Activated T-helper 1 cell treated with anti-CD3 and anti-CD28 coated beads, Interleukin-12 subunit alpha, Interleukin-12 subunit beta, Interleukin-2, Interleukin-4 antibody, amounts not matched to agents 30 ng/mL and 10 ng/mL and 1 ng/mL, durations not matched to agents 14 hours and 24 hours and 36 hours (primary cell): ENCODE measurements around the gene GADL1. TPM values are rescaled to one million over a fixed set of nuclear protein-coding genes. Genes with fewer than 3 reads are reported as not detected.

Experiments used
- DNase-seq: peaks from one replicate; pipeline ENCODE4 v3.0.0; 2021; ENCODE audit warnings: low spot score
- H3K27ac Mint-ChIP-seq: one replicate; pipeline ENCODE4 v1.8.0; 2021; ENCODE audit warnings: mild to moderate bottlenecking, mixed read lengths
- H3K27me3 Mint-ChIP-seq: one replicate; pipeline ENCODE4 v1.8.0; 2022; ENCODE audit warnings: mild to moderate bottlenecking, moderate library complexity, mixed read lengths; ENCODE audit not compliant: insufficient read depth
- H3K36me3 Mint-ChIP-seq: one replicate; pipeline ENCODE4 v1.8.0; 2021; ENCODE audit warnings: low read depth, mixed read lengths
- H3K4me1 Mint-ChIP-seq: one replicate; pipeline ENCODE4 v1.8.0; 2021; ENCODE audit warnings: low read depth, mixed read lengths
- H3K4me3 Mint-ChIP-seq: one replicate; pipeline ENCODE4 v1.8.0; 2021; ENCODE audit warnings: mild to moderate bottlenecking, moderate library complexity, mixed read lengths
- H3K9me3 Mint-ChIP-seq: one replicate; pipeline ENCODE4 v1.8.0; 2021; ENCODE audit warnings: mixed read lengths
- intact Hi-C: fragments of 100-400 bp; cut with micrococcal nuclease; formaldehyde crosslinking; loops from one replicate; pipeline ENCODE4 v1.15.1; 2024
- total RNA-seq: library from RNA; stranded (reverse); gene quantifications from 2 replicates; pipeline ENCODE4 v1.2.3, GENCODE V29; 2022

Gene GADL1
- total RNA-seq, 1 donor from 2014 or later: not detected

DNA sequence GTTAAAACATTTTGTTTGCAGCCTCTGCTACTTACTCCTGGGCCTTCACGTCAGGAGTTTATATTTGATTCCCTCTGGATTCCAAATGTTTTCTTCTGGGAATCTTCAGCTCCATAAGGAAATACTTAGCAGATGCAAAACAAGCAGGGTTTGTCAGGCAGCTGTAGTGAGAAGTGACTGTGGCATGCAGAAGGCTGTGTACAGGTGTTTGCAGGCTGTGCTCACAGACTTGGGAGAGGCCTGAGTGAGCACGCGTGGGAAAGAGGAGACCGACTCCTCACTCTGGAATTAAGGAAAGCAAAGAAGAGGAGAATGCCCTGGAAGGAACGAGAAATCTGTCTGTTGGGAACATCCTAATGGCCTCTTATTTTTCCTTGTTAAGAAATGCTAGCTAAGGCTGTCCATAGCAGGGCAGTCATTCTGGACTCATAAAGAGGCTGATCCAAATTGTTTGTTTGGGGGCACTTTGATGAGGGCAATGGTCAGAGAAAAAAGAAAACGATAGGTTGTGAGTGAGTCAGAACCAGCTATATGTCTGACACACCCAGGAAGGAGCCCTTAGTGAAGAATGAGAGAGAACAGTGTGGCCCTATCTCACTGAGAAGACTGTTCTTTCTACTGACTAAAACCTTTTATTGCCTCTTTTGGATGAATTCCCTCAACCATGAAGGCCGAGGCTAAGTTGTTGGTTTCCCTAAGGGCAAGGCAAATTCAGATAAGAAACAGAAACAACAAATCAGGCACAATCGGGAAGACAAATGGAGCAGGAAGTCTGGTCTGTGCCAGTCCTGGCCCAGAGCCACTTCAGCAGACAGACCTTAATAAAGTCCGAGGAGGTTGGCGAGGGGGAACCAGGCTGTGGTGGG lies 205.5 kb downstream of the GADL1 start:
- DNase-seq: no peak
- Mint-ChIP-seq H3K27me3 (no peaks in the 10 kb centered on the region), H3K4me3 (peak overlapping the region; percentile 69), H3K4me1 (peaks cover 93% of the 10 kb centered on the region), H3K36me3 (peaks cover 76% of the 10 kb centered on the region), H3K9me3 (no peaks in the 10 kb centered on the region), H3K27ac (peak overlapping the region; percentile 85)
- intact Hi-C loops: no loop called here

DNA sequence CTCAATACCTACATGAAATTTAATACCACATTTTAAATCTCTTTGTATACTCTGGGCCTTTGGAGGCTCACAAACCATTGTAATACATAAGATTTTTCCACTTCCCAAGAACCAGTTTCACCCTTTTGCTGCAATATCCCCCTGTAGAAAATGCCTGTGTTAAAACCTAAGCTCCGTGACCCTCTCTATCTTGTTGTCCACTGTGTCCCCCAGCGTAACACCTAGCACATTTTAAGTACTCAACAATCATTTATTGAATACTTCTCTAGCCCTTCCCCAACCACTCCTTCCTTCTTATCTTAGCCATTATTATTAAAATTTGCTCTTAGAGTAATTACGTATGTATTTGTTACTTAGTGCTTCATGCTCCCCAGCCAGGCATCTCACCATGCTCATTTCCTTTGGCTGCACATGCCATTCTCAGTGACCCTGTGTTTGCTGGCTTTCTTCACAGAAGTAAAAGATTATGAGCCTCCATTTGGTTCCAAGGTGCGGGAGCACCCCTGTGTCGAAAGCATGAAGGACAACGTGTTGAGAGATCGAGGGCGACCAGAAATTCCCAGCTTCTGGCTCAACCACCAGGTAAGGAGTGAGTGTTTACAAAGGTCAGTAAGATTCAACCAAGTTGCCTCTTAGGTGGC lies 206.4 kb downstream of the GADL1 start:
- H3K4me3 Mint-ChIP-seq: peak overlapping the region; percentile 4
- no peaks in the 10 kb centered on the region for H3K27me3 Mint-ChIP-seq
- no peaks in the 10 kb centered on the region for H3K9me3 Mint-ChIP-seq
- peaks cover 75% of the 10 kb centered on the region for H3K36me3 Mint-ChIP-seq
- H3K27ac Mint-ChIP-seq: peak overlapping the region; percentile 10
- peaks cover 96% of the 10 kb centered on the region for H3K4me1 Mint-ChIP-seq
- no peak for DNase-seq
- intact Hi-C loops: no loop called here

GRCh38 chr3:30686799-30687198 lies 207.7 kb downstream of the GADL1 start:
- H3K36me3 Mint-ChIP-seq: peaks cover 75% of the 10 kb centered on the region
- intact Hi-C loops: no loop called here
- H3K4me1 Mint-ChIP-seq: peaks cover 98% of the 10 kb centered on the region
- no peak overlapping the region for H3K4me3 Mint-ChIP-seq
- DNase-seq: no peak
- H3K9me3 Mint-ChIP-seq: no peaks in the 10 kb centered on the region
- H3K27ac Mint-ChIP-seq: no peak overlapping the region
- H3K27me3 Mint-ChIP-seq: no peaks in the 10 kb centered on the region

DNA sequence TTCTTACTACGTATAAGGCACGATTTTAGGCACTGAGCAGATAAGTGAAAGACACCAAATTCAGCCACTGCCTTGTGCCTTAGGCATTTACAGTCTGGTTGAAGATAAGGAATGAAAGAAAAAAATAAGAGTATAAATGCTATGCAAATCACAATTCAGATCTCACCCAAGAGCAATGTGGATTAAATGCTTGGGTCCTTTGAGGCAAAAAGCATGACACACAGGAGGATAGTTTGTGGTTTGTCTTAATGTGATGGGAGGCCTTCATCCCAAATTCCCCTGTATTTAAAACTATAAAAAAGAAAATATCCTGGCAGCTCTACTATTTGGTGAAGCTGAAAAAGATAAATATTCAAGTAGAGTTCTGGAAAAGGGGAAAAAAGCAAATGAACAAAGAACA lies 208.3 kb downstream of the GADL1 start:
- no peak for DNase-seq
- Mint-ChIP-seq H3K9me3 (no peaks in the 10 kb centered on the region), H3K36me3 (peaks cover 81% of the 10 kb centered on the region), H3K4me1 (peaks cover 99% of the 10 kb centered on the region), H3K27ac (peak overlapping the region; percentile 20), H3K27me3 (no peaks in the 10 kb centered on the region), H3K4me3 (no peak overlapping the region)
- intact Hi-C loops: no loop called here

GRCh38 chr3:30685267-30685667 lies 209.2 kb downstream of the GADL1 start:
- H3K9me3 Mint-ChIP-seq: no peaks in the 10 kb centered on the region
- no peaks in the 10 kb centered on the region for H3K27me3 Mint-ChIP-seq
- no peak overlapping the region for H3K4me3 Mint-ChIP-seq
- intact Hi-C loops: no loop called here
- peaks cover 99% of the 10 kb centered on the region for H3K4me1 Mint-ChIP-seq
- peak overlapping the region; percentile 77 for H3K27ac Mint-ChIP-seq
- DNase-seq: no peak
- H3K36me3 Mint-ChIP-seq: peaks cover 83% of the 10 kb centered on the region

- no peak overlapping the region for H3K4me3 Mint-ChIP-seq
- no peak for DNase-seq
- H3K36me3 Mint-ChIP-seq: peaks cover 84% of the 10 kb centered on the region
- H3K9me3 Mint-ChIP-seq: no peaks in the 10 kb centered on the region
- peaks cover 97% of the 10 kb centered on the region for H3K4me1 Mint-ChIP-seq
- intact Hi-C loops: no loop called here
- no peak overlapping the region for H3K27ac Mint-ChIP-seq
- H3K27me3 Mint-ChIP-seq: no peaks in the 10 kb centered on the region
These were observed 210.1 kb downstream of the GADL1 start for GRCh38 chr3:30684356-30684755.

DNA sequence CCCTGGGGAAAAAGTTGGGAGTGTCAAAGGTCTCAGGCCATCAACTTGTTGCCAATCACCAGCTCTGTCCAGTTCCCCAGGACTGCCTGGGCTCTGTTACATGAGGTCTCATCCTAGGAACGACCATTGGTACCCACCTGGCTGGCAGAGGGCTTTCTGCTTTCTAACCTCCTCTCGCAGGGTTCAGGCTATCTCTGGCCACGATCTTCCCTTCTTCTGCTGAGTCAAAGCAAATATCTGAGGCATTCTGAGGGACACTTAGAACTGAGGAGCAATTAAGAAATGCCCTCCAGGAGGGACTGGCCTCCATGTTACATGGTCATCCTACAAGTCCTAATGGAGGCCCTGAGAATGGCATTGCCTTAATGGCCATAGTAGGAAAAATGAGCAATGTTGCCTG lies 210.7 kb downstream of the GADL1 start:
- Mint-ChIP-seq H3K27me3 (no peaks in the 10 kb centered on the region), H3K36me3 (peaks cover 84% of the 10 kb centered on the region), H3K4me1 (peaks cover 97% of the 10 kb centered on the region), H3K4me3 (no peak overlapping the region), H3K27ac (peak overlapping the region; percentile 16), H3K9me3 (no peaks in the 10 kb centered on the region)
- intact Hi-C loops: no loop called here
- no peak for DNase-seq

- no peak for DNase-seq
- Mint-ChIP-seq H3K9me3 (peaks cover 4% of the 10 kb centered on the region), H3K36me3 (peaks cover 80% of the 10 kb centered on the region), H3K4me3 (peak overlapping the region; percentile 72), H3K27me3 (no peaks in the 10 kb centered on the region), H3K4me1 (peaks cover 93% of the 10 kb centered on the region), H3K27ac (peak overlapping the region; percentile 64)
- intact Hi-C loops: no loop called here
These were observed 211.9 kb downstream of the GADL1 start for GRCh38 chr3:30682434-30683155.

GRCh38 chr3:30681649-30682211 lies 212.7 kb downstream of the GADL1 start:
- intact Hi-C loops: loop anchor here (2.0 kb wide), 1 partner anchor 15 kb away; no protein-coding TSS in a partner anchor
- H3K4me3 Mint-ChIP-seq: peak overlapping the region; percentile 72
- H3K27me3 Mint-ChIP-seq: no peaks in the 10 kb centered on the region

DNA sequence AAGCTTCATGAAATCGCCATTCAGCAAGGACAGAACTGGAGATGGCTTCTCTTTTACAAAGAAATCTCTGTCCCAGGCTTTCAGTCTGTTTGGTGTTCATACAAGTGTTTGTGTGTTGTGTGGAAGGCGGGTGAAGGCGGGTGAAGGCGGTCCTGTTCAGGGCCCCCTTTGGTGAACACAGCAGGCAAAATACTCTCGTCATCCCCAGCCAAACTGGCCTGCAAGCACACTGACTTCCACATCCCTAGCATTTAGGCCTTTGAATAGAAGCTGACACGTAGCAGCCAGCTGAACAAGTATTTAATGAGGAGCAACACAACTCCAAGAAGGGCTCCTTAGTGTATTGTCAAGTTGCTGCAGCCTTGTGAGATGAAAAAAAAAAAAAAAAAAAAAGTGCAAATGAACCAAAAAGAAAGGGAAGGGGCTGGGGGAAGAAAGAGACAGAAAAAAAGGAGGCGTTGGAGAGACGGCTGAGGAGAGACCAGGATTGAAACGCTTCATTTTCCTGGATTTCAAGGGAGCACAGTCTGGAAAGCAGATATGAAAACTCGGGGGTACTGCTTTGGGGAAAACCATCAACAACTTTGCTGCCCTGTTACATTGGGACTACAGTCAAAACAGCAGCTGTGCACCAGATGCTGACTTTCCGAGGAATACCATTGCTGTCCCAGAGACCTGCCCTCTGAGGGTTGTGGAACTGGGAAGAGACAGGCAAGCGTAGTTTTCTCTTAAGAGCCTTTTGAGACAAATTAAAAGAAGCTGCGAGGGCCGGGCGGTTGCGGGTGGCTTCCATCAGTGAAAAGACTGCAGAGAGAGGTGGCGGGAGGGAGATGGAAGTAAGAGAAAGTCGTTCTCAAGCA lies 213.4 kb downstream of the GADL1 start:
- H3K4me1 Mint-ChIP-seq: peaks cover 94% of the 10 kb centered on the region
- peak overlapping the region; percentile 72 for H3K4me3 Mint-ChIP-seq
- peak overlapping the region; percentile 64 for H3K27ac Mint-ChIP-seq
- DNase-seq: no peak
- H3K27me3 Mint-ChIP-seq: no peaks in the 10 kb centered on the region
- peaks cover 7% of the 10 kb centered on the region for H3K9me3 Mint-ChIP-seq
- intact Hi-C loops: loop anchor here (2.0 kb wide), 1 partner anchor 14 kb away; no protein-coding TSS in a partner anchor
- peaks cover 83% of the 10 kb centered on the region for H3K36me3 Mint-ChIP-seq

More at GRCh38 chr3:30681649-30682211, 212.7 kb downstream of the GADL1 start:
- H3K36me3 Mint-ChIP-seq: peaks cover 82% of the 10 kb centered on the region
- H3K9me3 Mint-ChIP-seq: peaks cover 7% of the 10 kb centered on the region
- H3K4me1 Mint-ChIP-seq: peaks cover 94% of the 10 kb centered on the region
- H3K27ac Mint-ChIP-seq: peak overlapping the region; percentile 64
- DNase-seq: no peak

DNA sequence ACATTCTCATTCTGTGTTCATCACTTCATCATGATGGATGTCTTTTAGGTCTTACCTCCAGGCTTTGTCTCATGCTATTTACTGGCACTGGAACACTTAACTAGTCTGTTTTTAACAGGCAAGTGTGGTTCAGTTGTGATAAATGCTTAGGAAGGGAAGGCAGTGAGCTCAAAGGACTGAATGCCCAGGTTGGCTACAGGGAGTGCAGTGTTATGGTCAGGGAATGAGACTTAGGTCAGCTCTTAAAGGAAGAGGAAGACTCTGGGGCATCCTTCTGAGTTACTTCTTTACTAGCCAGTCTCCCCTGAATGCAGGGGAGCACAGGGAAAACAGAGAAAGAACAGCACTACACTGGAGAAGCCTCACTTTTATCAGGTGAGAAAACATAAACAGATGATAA lies 215.4 kb downstream of the GADL1 start:
- no peaks in the 10 kb centered on the region for H3K27me3 Mint-ChIP-seq
- peaks cover 91% of the 10 kb centered on the region for H3K4me1 Mint-ChIP-seq
- DNase-seq: no peak
- H3K9me3 Mint-ChIP-seq: peaks cover 7% of the 10 kb centered on the region
- intact Hi-C loops: loop anchor here (2.0 kb wide), 1 partner anchor 26 kb away; no protein-coding TSS in a partner anchor
- peaks cover 85% of the 10 kb centered on the region for H3K36me3 Mint-ChIP-seq
- no peak overlapping the region for H3K4me3 Mint-ChIP-seq
- peak overlapping the region; percentile 72 for H3K27ac Mint-ChIP-seq

DNA sequence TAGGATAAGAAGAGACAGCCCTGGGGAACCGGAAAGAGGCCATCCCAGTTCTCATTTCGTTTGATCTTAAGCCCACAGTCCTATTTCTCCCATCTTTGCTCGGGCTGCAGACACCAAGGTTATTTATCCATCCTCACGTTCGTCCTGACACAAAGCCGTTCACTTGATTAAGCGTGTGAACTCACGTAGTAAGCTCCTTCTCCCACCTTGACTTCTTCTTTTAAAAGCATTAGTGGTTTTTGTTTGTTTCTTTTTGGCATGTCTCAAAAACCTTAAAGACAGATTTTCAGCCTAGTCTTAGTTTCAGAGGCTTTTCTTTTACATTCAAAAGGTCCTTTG lies 217.1 kb downstream of the GADL1 start:
- H3K4me3 Mint-ChIP-seq: no peak overlapping the region
- intact Hi-C loops: no loop called here

More for the DNA sequence above, 217.1 kb downstream of the GADL1 start:
- no peak for DNase-seq
- peaks cover 88% of the 10 kb centered on the region for H3K4me1 Mint-ChIP-seq
- H3K36me3 Mint-ChIP-seq: peaks cover 89% of the 10 kb centered on the region
- no peaks in the 10 kb centered on the region for H3K27me3 Mint-ChIP-seq
- H3K27ac Mint-ChIP-seq: peak overlapping the region; percentile 61
- H3K9me3 Mint-ChIP-seq: peaks cover 7% of the 10 kb centered on the region
